Endodermal cell (in vitro differentiated cells): ENCODE data around the gene MEI1. TPM values are rescaled to one million over a fixed set of nuclear protein-coding genes. Genes with fewer than 3 reads are reported as not detected.

Experiments used
- DNase-seq: peaks from one replicate; pipeline ENCODE4 v3.0.0-alpha.2; 2017
- H3K27ac ChIP-seq: 2 replicates; pipeline ENCODE4 v1.5.1; 2013; ENCODE audit warnings: mild to moderate bottlenecking, low read depth, low read length, moderate library complexity
- H3K27me3 ChIP-seq: 2 replicates; pipeline ENCODE4 v1.6.1; 2013; ENCODE audit warnings: mild to moderate bottlenecking, low read length, moderate library complexity; ENCODE audit not compliant: insufficient read depth, control insufficient read depth, poor library complexity, severe bottlenecking
- H3K36me3 ChIP-seq: 2 replicates; pipeline ENCODE4 v1.7.0; 2013; ENCODE audit warnings: mild to moderate bottlenecking, low read length, moderate library complexity; ENCODE audit not compliant: control insufficient read depth, insufficient read depth
- H3K4me1 ChIP-seq: one replicate; pipeline ENCODE4 v1.7.0; 2013; ENCODE audit warnings: low read length; ENCODE audit not compliant: control insufficient read depth, insufficient read depth
- H3K4me3 ChIP-seq: 2 replicates; pipeline ENCODE4 v1.5.1; 2013; ENCODE audit warnings: mild to moderate bottlenecking, low read length, moderate library complexity
- H3K9ac ChIP-seq: 2 replicates; pipeline ENCODE4 v1.6.1; 2013; ENCODE audit warnings: mild to moderate bottlenecking, low read length, moderate library complexity; ENCODE audit not compliant: poor library complexity, severe bottlenecking; ENCODE audit errors: extremely low read depth
- H3K9me3 ChIP-seq: 2 replicates; pipeline ENCODE4 v1.6.1; 2013; ENCODE audit warnings: mild to moderate bottlenecking, low read length, moderate library complexity; ENCODE audit not compliant: control insufficient read depth
- H3K27ac Mint-ChIP-seq: 2 replicates; pipeline ENCODE4 v1.8.0; 2020; ENCODE audit warnings: mixed read lengths
- H3K27me3 Mint-ChIP-seq: 2 replicates; pipeline ENCODE4 v1.8.0; 2021; ENCODE audit warnings: mild to moderate bottlenecking, mixed read lengths; ENCODE audit not compliant: insufficient read depth
- H3K36me3 Mint-ChIP-seq: 2 replicates; pipeline ENCODE4 v1.8.0; 2020; ENCODE audit warnings: low read depth, mixed read lengths
- H3K4me1 Mint-ChIP-seq: 2 replicates; pipeline ENCODE4 v1.8.0; 2020; ENCODE audit warnings: mixed read lengths
- H3K4me3 Mint-ChIP-seq: 2 replicates; pipeline ENCODE4 v1.8.0; 2020; ENCODE audit warnings: mild to moderate bottlenecking, moderate library complexity, mixed read lengths
- H3K9me3 Mint-ChIP-seq: 2 replicates; pipeline ENCODE4 v1.8.0; 2020; ENCODE audit warnings: mild to moderate bottlenecking, mixed read lengths
- CTCF ChIP-seq: fragments of 200-600 bp; sonication (generic); conservative IDR thresholded peaks from 2 replicates; pipeline ENCODE4 v1.5.0; 2021; ENCODE audit warnings: antibody characterized with exemption, mild to moderate bottlenecking
- WGBS, 2 experiments: methylation state at CpG; one replicate each; pipeline versions ENCODE4 v1.1.5 to v1.1.7; 2013; ENCODE audit warnings: missing lambda C conversion rate in 2 of 2, mixed read lengths in 1 of 2; ENCODE audit not compliant: insufficient coverage in 1 of 2, insufficient read length in 1 of 2; 5-methylcytosine and 5-hydroxymethylcytosine counted together
- total RNA-seq, 2 donors: library from RNA; stranded (reverse); fragmentation: NEBNext Ultra II Directional in 1 of 2; extraction: Animal tissue kit (Norgen Biotek cat#: 25700) in 1 of 2; gene quantifications; 2 replicates in 1 of 2; 3 replicates in 1 of 2; pipeline ENCODE4 v1.2.1, GENCODE V29; 2021

MEI1 gene
- total RNA-seq, 2 donors from 2014 or later: 1.2 to 1.5 TPM

DNA sequence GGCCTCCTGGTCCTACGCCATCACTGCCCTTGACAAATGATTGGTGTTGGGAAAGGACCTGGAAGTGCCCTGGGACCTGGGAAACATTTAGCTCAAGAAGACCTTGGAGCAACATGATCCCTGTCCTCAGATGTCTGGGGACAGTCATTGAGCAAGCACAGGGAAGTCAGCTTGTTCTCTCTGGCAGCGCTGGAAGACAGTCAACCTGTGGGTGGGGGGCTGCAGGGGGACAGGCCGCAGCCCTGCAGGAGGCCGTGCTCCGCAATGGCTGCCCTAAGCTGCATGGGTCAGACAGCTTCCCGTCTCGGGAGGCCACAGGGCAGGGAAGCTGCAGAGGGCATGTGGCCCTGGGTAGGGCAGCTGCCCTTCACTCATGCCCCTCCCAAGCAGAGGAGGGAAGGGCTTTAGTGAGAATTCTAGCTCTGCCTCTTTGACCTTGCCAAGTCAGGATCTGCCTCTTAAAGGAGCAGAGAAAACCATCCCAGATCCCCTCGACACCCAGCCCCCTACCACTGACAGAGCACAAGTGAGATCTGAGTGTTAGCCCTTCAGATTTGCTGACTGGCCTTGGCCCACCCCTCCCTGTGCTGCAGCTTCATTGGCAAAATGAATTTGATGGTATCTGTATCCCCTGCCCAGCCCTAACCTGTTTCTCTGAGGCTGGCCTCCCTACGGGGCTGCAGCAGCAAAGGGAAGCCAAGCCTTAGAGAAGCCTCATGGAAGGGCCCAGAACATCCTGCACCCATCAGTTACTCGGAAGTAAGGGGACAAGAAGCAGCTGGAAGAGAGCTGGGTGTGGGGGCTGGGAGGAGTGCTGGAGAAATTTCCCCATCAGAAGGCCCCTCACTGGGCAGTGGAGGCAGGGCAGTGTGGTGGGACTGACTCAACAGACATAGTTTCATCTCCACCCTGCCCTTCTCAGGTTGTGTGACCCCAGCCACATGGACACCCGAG, 127.4 kb downstream of the MEI1 start:
- Mint-ChIP-seq H3K9me3 (no peaks in the 10 kb centered on the region), H3K4me3 (no peak overlapping the region), H3K36me3 (peaks cover 16% of the 10 kb centered on the region), H3K4me1 (peaks cover 4% of the 10 kb centered on the region), H3K27me3 (no peaks in the 10 kb centered on the region), H3K27ac (peak overlapping the region; percentile 62)
- no peaks in the 10 kb centered on the region for H3K27me3 ChIP-seq
- H3K4me1 ChIP-seq: peaks cover 4% of the 10 kb centered on the region
- H3K27ac ChIP-seq: peak overlapping the region; percentile 58
- no peak overlapping the region for H3K9ac ChIP-seq
- H3K4me3 ChIP-seq: no peak overlapping the region
- no peaks in the 10 kb centered on the region for H3K9me3 ChIP-seq
- no peaks in the 10 kb centered on the region for H3K36me3 ChIP-seq
- 79 to 88% methylated on average over 3 to 11 of the region's 11 CpGs for WGBS, 2 experiments
- TF ChIP-seq CTCF: no peak
- DNase-seq: no peak

GRCh38 chr22:41827671-41828070, 128.4 kb downstream of the MEI1 start:
- Histone ChIP-seq H3K4me1 (peaks cover 4% of the 10 kb centered on the region), H3K27me3 (no peaks in the 10 kb centered on the region), H3K4me3 (no peak overlapping the region), H3K9me3 (no peaks in the 10 kb centered on the region), H3K9ac (no peak overlapping the region), H3K27ac (no peak overlapping the region), H3K36me3 (no peaks in the 10 kb centered on the region)
- H3K4me3 Mint-ChIP-seq: no peak overlapping the region
- 92 to 96% methylated on average over 4 to 6 of the region's 6 CpGs for WGBS, 2 experiments
- H3K27me3 Mint-ChIP-seq: no peaks in the 10 kb centered on the region
- H3K9me3 Mint-ChIP-seq: no peaks in the 10 kb centered on the region
- no peak for TF ChIP-seq CTCF
- H3K36me3 Mint-ChIP-seq: peaks cover 16% of the 10 kb centered on the region
- peaks cover 8% of the 10 kb centered on the region for H3K4me1 Mint-ChIP-seq
- H3K27ac Mint-ChIP-seq: no peak overlapping the region
- no peak for DNase-seq

- peaks cover 14% of the 10 kb centered on the region for H3K36me3 Mint-ChIP-seq
- H3K9ac ChIP-seq: no peak overlapping the region
- no peak overlapping the region for H3K4me3 ChIP-seq
- TF ChIP-seq CTCF: no peak
- H3K27me3 ChIP-seq: no peaks in the 10 kb centered on the region
- no peak for DNase-seq
- 95 to 100% methylated on average over 4 of the region's 4 CpGs for WGBS, 2 experiments
- H3K27ac Mint-ChIP-seq: no peak overlapping the region
- H3K36me3 ChIP-seq: no peaks in the 10 kb centered on the region
- H3K4me3 Mint-ChIP-seq: no peak overlapping the region
- peaks cover 4% of the 10 kb centered on the region for H3K4me1 ChIP-seq
- no peaks in the 10 kb centered on the region for H3K9me3 Mint-ChIP-seq
- no peaks in the 10 kb centered on the region for H3K27me3 Mint-ChIP-seq
- H3K9me3 ChIP-seq: no peaks in the 10 kb centered on the region
- peak overlapping the region; percentile 30 for H3K27ac ChIP-seq
- H3K4me1 Mint-ChIP-seq: peaks cover 8% of the 10 kb centered on the region
Measured at GRCh38 chr22:41828516-41828915, 129.2 kb downstream of the MEI1 start.
